HG02623 (cell line): Measurements from ENCODE around the gene GMNC.

Source experiments
- ATAC-seq: cut with Tn5 transposase; IDR thresholded peaks from one replicate; pipeline ENCODE4 v1.9.1; 2021; ENCODE audit warnings: moderate library complexity; ENCODE audit not compliant: unreplicated experiment

Gene GMNC

GRCh38 chr3:190853464-190853863, 9.0 kb downstream of the GMNC start:
- no peak for ATAC-seq

- no peak for ATAC-seq
These were observed 12.9 kb downstream of the GMNC start for GRCh38 chr3:190849607-190850006.

- ATAC-seq = no peak
These were observed 13.6 kb downstream of the GMNC start for GRCh38 chr3:190848870-190849269.

- ATAC-seq = no peak
These were observed 15.1 kb downstream of the GMNC start for GRCh38 chr3:190847436-190847835.

- no peak for ATAC-seq
These were observed 22.3 kb downstream of the GMNC start for GRCh38 chr3:190840146-190840545.

- ATAC-seq = no peak
These were observed 31.3 kb downstream of the GMNC start for GRCh38 chr3:190831225-190831624.

- no peak for ATAC-seq
These were observed 32.5 kb downstream of the GMNC start for GRCh38 chr3:190830031-190830430.

GRCh38 chr3:190826018-190826417, 36.5 kb downstream of the GMNC start:
- no peak for ATAC-seq

GRCh38 chr3:190825386-190826016, 37.0 kb downstream of the GMNC start:
- no peak for ATAC-seq

- ATAC-seq = peak; percentile 84
These were observed 50.6 kb downstream of the GMNC start for GRCh38 chr3:190811775-190812480.

GRCh38 chr3:190810957-190811356, 51.5 kb downstream of the GMNC start:
- no peak for ATAC-seq

- ATAC-seq = no peak
These were observed 53.1 kb downstream of the GMNC start for GRCh38 chr3:190809351-190809750.

GRCh38 chr3:190807719-190808375, 54.6 kb downstream of the GMNC start:
- ATAC-seq = no peak
